GM18505 (cell line): ENCODE measurements around the gene TUBAL3.

ENCODE experiments used
- ATAC-seq: cut with Tn5 transposase; IDR thresholded peaks from one replicate; pipeline ENCODE4 v1.9.1; 2021; ENCODE audit not compliant: unreplicated experiment
- POLR2A ChIP-seq: IDR thresholded peaks from 4 replicates; pipeline ENCODE4 v1.6.1; 2011; ENCODE audit warnings: borderline replicate concordance; ENCODE audit not compliant: insufficient read depth, insufficient read length; ENCODE audit errors: extremely low read depth

The TUBAL3 gene

DNA sequence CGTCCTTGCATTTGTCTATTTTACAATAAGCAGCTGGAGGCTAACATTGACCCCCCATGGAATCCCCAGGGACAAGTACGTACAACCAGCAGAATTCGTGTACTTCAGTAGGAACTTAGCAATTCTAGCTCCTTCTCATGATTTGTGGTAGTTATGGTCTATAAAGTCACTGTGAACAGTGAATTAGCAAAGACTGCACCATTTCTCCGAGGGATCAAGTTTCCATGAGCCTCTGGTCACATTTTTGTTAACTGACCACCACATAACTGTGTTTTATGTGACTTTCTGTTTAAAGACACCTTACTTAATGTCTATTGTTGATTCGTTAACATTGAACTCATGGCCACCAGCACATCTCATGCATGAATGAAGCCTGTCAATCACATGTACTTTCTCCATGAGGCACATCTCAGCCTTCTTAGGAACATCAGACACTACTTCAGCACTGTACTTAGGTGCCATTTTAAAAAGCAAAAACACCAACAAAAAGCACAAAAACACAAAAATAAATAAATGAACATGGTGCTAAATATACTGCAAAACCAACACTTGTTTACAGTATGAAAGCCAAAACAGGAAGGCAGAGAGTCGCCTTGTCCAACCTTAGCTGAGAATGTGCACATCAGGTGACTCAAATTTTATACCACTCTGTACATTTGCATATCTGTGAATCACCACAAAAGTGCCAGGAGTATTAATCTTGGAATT is 48.9 kb downstream of the TUBAL3 start:
- ATAC-seq: no peak
- no peak for TF ChIP-seq POLR2A

DNA sequence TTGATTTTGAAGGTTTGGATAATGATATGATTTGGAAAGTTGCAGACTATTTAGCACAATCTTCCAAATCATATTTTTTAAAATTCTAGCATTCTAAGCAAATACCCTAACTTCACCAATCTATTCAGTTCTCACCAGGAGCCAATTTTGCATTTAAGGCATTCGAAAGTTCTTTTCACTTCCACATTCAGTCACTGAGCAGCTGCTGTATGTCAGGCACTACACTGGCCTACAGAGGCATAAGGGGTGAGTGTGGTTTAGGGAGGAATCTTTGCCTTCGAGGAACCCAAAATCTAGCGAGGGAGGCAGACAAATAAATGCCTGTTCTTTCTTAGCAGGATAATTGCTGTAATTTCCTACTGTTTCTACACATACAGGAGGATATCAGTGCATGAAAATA is 50.6 kb downstream of the TUBAL3 start:
- no peak for ATAC-seq
- no peak for TF ChIP-seq POLR2A

DNA sequence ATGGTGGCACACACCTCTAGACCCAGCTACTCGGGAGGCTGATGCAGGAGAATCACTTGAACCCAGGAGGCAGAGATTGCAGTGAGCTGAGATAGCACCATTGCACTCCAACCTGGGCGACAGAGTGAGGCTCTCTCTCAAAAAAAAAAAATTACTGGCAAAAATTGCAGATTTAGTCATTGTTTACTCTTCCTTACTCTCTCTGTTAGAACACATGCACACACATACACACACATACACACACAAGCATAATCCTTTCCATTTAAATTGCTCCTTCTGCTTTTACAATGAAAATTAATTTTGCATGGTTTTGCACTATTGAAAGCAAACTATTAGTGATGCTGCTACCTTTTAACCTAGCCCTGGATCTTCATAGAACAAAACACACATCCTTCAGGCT is 55.3 kb downstream of the TUBAL3 start:
- no peak for ATAC-seq
- TF ChIP-seq POLR2A: no peak

DNA sequence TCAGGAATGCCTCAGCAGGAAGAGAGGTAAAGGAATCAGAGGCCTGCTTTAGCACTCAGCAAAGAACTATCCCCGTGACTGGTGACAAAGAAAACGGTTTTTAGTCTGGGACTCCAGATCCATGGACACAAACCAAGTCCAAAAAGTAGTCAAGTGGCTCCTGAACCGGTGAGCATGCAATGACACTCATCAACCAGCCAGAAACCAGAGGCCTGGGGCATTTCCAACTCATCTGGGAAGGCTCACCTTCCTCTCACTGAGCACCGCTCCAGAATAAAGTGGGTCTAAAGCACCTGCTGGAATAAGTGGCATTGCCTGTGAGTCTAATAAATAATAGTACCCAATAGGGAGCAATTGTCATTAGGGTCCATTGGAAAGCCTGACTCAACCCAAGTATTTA is 57.7 kb downstream of the TUBAL3 start:
- TF ChIP-seq POLR2A: no peak

DNA sequence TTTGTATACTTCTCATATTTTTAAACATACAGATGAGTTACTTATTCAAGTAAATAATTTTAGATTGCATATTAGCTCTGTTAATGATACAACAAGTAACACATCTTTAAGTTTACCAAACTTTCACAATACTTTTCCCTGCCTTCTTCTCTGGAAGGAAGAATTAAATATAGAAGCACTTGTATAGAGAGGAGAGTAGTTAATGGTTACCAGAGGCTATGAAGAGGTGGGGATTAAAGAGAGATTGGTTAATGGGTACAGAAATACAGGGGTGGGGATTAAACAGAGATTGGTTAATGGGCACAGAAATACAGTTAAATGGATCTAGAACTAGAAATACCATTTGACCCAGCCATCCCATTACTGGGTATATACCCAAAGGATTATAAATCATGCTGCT is 59.9 kb downstream of the TUBAL3 start:
- TF ChIP-seq POLR2A: no peak
- ATAC-seq: no peak

More for the DNA sequence above, 57.7 kb downstream of the TUBAL3 start:
- no peak for ATAC-seq

DNA sequence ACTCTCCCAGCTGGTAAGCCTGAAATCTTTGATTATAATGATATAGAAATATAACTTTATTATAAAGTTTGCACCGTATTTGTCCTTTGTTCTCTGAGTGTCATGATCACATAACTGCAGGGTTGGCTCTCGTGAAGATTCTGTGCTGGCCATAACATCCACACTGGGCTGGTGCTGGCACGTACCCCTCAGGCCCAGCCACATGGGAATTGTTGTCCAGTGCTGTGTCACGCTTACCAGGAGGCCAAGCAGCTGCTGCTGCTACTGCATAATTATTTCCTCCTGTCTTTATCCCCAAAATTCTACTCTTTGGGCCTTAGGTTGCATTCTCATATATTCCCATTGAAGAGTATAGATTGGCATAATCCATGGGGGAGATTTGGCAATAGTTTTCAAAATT is 60.6 kb downstream of the TUBAL3 start:
- no peak for ATAC-seq
- TF ChIP-seq POLR2A: no peak

DNA sequence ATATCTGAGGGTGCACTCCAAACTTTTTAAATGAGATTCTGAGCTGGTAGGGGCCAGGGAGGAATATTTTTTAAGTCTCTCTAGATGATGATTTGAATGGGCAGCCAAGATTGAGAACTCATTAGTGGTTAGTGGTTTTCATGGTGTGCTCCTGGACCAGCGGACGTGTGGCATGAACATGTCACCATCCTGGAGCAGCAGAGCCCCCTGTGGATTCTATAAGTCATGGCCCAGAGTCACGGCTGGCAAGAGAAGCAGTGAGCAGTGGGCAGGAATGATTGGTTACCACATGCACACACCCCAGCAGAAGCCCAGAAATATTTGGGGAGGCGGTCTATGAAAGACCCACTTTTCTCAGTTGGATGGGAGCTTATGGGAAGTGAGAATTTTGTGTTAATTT is 61.1 kb downstream of the TUBAL3 start:
- ATAC-seq: no peak
- no peak for TF ChIP-seq POLR2A
